SJCRH30 (cell line): Measurements from ENCODE around the gene SERHL2. TPM values are rescaled to one million over a fixed set of nuclear protein-coding genes. Genes with fewer than 3 reads are reported as not detected.
A peak's percentile ranks its signal among the peaks of the same experiment; 100 is the strongest.
"Not testable (repeated sequence)": the region's sequence is repeated elsewhere in the genome, so short reads cannot be mapped to it uniquely, and the experiment has no call there.

Source experiments
- DNase-seq, 2 experiments: peaks; one replicate each; pipeline ENCODE4 v3.0.0-alpha.2; 2015 to 2020
- H3K27ac ChIP-seq: fragments of 250-450 bp; sonication (Bioruptor Pico); 2 replicates; pipeline ENCODE4 v1.5.1; 2020; ENCODE audit warnings: mild to moderate bottlenecking, moderate library complexity
- H3K27me3 ChIP-seq: fragments of 250-450 bp; sonication (Bioruptor Pico); 2 replicates; pipeline ENCODE4 v1.5.1; 2020; ENCODE audit warnings: mild to moderate bottlenecking, moderate library complexity
- H3K36me3 ChIP-seq: fragments of 250-450 bp; sonication (Bioruptor Pico); 2 replicates; pipeline ENCODE4 v1.5.1; 2020; ENCODE audit warnings: mild to moderate bottlenecking, moderate library complexity
- H3K4me1 ChIP-seq: fragments of 250-450 bp; sonication (Bioruptor Pico); 2 replicates; pipeline ENCODE4 v1.5.1; 2020; ENCODE audit warnings: mild to moderate bottlenecking, moderate library complexity
- H3K4me3 ChIP-seq: fragments of 250-450 bp; sonication (Bioruptor Pico); 2 replicates; pipeline ENCODE4 v1.5.1; 2020; ENCODE audit warnings: mild to moderate bottlenecking, moderate library complexity
- H3K9me3 ChIP-seq: fragments of 250-450 bp; sonication (Bioruptor Pico); replicated peaks from 2 replicates; pipeline ENCODE4 v1.5.1; 2020; ENCODE audit warnings: mild to moderate bottlenecking, moderate library complexity
- total RNA-seq: library from RNA; depleted of rRNA; stranded (reverse); fragments of >200 nt; shearing (Covaris generic); gene quantifications from 2 replicates; pipeline ENCODE4 v1.2.3, GENCODE V29; 2014

SERHL2 gene
- total RNA-seq, 1 experiment from 2014 or later: 6.9 TPM

DNA sequence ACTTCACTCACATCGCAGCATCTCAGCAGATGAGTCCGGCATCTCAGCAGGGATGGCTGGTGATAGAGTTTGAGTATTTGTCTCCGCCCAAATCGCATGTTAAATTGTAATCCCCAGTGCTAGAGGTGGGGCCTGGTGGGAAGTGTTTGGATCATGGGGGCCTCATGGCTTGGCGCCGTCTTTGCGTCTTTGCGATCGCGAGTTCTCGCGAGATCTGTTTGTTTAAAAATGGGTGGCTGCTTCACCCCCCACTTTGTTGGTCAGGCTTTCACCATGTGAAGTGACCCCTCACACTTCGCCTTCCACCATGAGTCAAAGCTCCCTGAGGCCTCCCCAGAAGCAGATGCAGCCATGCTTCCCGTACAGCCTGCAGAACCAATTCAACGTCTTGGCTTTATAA is 31.2 kb upstream of the SERHL2 start:
- H3K9me3 ChIP-seq: no peaks in the 10 kb centered on the region
- no peak for DNase-seq

GRCh38 chr22:42528591-42529307 is 25.0 kb upstream of the SERHL2 start:
- Histone ChIP-seq H3K27me3 (peaks cover 4% of the 10 kb centered on the region; the same call in 1 of the 2 replicates), H3K9me3 (no peaks in the 10 kb centered on the region), H3K36me3 (no peaks in the 10 kb centered on the region), H3K4me3 (no peak overlapping the region), H3K27ac (no peak overlapping the region), H3K4me1 (0 out of 2 replicates have a peak, but pooled peaks cover 4% of the 10 kb centered on the region)
- no peak for DNase-seq

More for the DNA sequence above, 31.2 kb upstream of the SERHL2 start:
- Histone ChIP-seq H3K27me3 (no peaks in the 10 kb centered on the region), H3K4me1 (peaks cover 13% of the 10 kb centered on the region; the same call in 1 of the 2 replicates), H3K36me3 (peaks cover 3% of the 10 kb centered on the region; the same call in 1 of the 2 replicates), H3K27ac (no peak overlapping the region), H3K4me3 (no peak overlapping the region)

DNA sequence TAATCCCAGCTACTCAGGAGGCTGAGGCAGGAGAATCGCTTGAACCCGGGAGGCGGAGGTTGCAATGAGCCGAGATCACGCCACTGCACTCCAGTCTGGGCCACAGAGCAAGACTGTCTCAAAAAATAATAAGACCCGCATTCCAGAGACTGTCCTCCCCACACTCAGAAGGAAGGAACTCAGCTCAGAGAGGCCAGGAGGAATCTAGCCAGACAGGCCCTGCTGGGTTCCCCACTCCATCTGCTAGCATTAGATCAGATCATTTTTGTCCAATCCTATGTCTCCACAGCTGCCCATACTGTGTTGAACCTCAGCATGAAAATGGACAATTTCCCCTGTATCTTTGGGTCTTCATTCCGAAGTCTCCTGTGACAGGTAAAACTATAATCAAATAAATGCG is 24.3 kb upstream of the SERHL2 start:
- H3K27ac ChIP-seq, H3K36me3 ChIP-seq, DNase-seq, H3K9me3 ChIP-seq, H3K27me3 ChIP-seq, H3K4me1 ChIP-seq, H3K4me3 ChIP-seq: not testable (repeated sequence)

- H3K27ac ChIP-seq, H3K27me3 ChIP-seq, H3K4me3 ChIP-seq, DNase-seq, H3K4me1 ChIP-seq, H3K9me3 ChIP-seq, H3K36me3 ChIP-seq: not testable (repeated sequence)
Observed at GRCh38 chr22:42531401-42532084, 22.2 kb upstream of the SERHL2 start.

GRCh38 chr22:42533638-42533977 is 20.1 kb upstream of the SERHL2 start:
- Histone ChIP-seq H3K27me3 (no peaks in the 10 kb centered on the region), H3K4me3 (no peak overlapping the region)
- DNase-seq: no peak

GRCh38 chr22:42535082-42535731 is 18.5 kb upstream of the SERHL2 start:
- DNase-seq, H3K27ac ChIP-seq, H3K36me3 ChIP-seq, H3K27me3 ChIP-seq, H3K4me3 ChIP-seq, H3K9me3 ChIP-seq: not testable (repeated sequence)
- H3K4me1 ChIP-seq: peaks cover 11% of the 10 kb centered on the region

More at GRCh38 chr22:42533638-42533977, 20.1 kb upstream of the SERHL2 start:
- H3K4me1 ChIP-seq: peaks cover 11% of the 10 kb centered on the region
- no peaks in the 10 kb centered on the region for H3K9me3 ChIP-seq
- no peak overlapping the region for H3K27ac ChIP-seq
- no peaks in the 10 kb centered on the region for H3K36me3 ChIP-seq

GRCh38 chr22:42536166-42536565 is 17.6 kb upstream of the SERHL2 start:
- peaks cover 11% of the 10 kb centered on the region for H3K4me1 ChIP-seq
- no peaks in the 10 kb centered on the region for H3K36me3 ChIP-seq
- DNase-seq: no peak
- no peak overlapping the region for H3K27ac ChIP-seq
- no peak overlapping the region for H3K4me3 ChIP-seq
- H3K27me3 ChIP-seq: no peaks in the 10 kb centered on the region
- H3K9me3 ChIP-seq: no peaks in the 10 kb centered on the region

DNA sequence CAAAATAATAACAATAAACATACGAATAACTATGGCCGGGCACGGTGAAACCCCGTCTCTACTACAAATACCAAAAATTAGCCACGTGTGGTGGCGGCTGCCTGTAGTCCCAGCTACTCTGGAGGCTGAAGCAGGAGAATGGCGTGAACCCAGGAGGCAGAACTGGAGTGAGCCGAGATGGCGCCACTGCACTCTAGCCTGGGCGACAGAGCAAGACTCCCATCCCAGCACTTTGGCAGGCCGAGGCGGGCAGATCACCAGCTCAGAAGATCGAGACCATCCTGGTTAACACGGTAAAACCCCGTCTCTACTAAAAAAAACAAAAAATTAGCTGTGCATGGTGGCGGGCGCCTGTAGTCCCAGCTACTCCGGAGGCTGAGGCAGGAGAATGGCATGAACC is 17.1 kb upstream of the SERHL2 start:
- not testable (repeated sequence) for H3K27me3 ChIP-seq, H3K4me3 ChIP-seq, DNase-seq, H3K9me3 ChIP-seq, H3K36me3 ChIP-seq, H3K27ac ChIP-seq
- peaks cover 11% of the 10 kb centered on the region for H3K4me1 ChIP-seq

- peak overlapping the region; percentile 37 for H3K27ac ChIP-seq
- DNase-seq: peak; percentile 44 to 48
Observed at GRCh38 chr22:42537199-42537831, 16.4 kb upstream of the SERHL2 start.

DNA sequence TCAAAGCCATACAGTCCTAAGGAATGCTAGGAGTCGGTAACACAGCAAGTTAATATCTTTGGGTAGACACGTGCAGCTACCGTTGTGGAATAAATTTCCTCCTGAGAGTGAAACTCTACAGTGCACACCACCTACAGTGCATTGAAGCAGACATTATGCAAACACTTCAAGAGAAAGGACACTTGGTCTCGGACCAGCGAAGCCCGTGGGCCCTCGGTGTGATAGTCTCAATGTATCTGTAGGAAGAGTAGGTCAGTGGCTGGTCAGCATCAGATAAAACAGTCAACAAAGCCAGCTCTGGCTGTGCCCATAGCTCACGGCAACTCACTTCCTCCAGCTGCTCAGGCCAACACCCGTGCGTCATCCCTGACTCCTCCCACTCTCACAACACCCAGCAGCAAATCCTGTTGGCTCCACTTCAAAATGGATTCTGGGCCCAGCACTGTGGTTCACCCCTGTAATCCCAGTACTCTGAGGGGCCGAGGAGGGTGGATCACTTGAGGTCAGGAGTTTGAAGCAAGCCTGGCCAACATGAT is 14.5 kb upstream of the SERHL2 start:
- not testable (repeated sequence) for H3K27me3 ChIP-seq, H3K9me3 ChIP-seq, DNase-seq, H3K4me1 ChIP-seq, H3K27ac ChIP-seq, H3K36me3 ChIP-seq, H3K4me3 ChIP-seq

More at GRCh38 chr22:42537199-42537831, 16.4 kb upstream of the SERHL2 start:
- H3K9me3 ChIP-seq, H3K27me3 ChIP-seq, H3K36me3 ChIP-seq: not testable (repeated sequence)
- H3K4me3 ChIP-seq: peak overlapping the region; percentile 31
- peaks cover 11% of the 10 kb centered on the region for H3K4me1 ChIP-seq

GRCh38 chr22:42544686-42545085 is 9.1 kb upstream of the SERHL2 start:
- no peaks in the 10 kb centered on the region for H3K36me3 ChIP-seq
- no peaks in the 10 kb centered on the region for H3K9me3 ChIP-seq
- no peak for DNase-seq
- H3K27me3 ChIP-seq: no peaks in the 10 kb centered on the region
- H3K27ac ChIP-seq: no peak overlapping the region
- H3K4me1 ChIP-seq: no peaks in the 10 kb centered on the region; the same call in 1 of the 2 replicates
- H3K4me3 ChIP-seq: no peak overlapping the region

DNA sequence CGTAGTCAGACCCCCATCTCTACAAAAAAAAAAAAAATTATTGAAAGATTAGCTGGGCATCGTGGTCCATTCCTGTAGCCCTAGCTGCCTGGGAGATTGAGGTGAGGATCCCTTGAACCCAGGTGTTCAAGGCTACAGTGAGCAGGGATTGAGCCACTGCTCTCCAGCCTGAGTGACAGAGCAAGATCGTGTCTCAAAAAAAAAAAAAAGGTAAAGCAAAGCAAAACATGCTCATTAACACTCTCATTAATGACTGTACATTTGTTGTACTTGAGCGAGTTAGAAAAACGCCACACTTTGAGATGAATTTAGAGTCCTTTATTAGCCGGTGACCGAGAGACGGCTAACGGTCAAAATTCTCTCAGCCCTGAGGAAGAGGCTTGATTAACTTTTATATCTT is 6.2 kb upstream of the SERHL2 start:
- Histone ChIP-seq H3K4me1 (no peaks in the 10 kb centered on the region), H3K9me3 (no peaks in the 10 kb centered on the region), H3K27me3 (no peaks in the 10 kb centered on the region), H3K27ac (no peak overlapping the region), H3K4me3 (no peak overlapping the region), H3K36me3 (no peaks in the 10 kb centered on the region)
- DNase-seq: no peak

DNA sequence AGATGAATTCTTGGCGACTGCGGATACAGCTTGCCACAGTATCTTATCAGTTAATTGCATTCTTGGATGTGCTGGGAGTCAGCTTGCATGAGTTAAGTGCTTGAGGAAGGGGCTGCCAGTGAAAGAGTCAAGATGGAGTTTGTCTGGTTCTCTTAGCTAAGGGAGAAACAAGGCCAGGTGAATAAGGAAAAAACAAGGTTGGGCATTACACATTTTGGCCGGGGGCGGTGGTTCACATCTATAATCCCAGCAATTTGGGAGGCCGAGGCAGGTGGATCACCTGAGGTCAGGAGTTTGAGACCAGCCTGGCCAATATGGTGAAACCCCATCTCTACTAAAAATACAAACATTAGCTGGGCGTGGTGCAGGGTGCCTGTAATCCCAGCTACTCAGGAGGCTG is 5.6 kb upstream of the SERHL2 start:
- H3K9me3 ChIP-seq, H3K4me3 ChIP-seq: not testable (repeated sequence)

DNA sequence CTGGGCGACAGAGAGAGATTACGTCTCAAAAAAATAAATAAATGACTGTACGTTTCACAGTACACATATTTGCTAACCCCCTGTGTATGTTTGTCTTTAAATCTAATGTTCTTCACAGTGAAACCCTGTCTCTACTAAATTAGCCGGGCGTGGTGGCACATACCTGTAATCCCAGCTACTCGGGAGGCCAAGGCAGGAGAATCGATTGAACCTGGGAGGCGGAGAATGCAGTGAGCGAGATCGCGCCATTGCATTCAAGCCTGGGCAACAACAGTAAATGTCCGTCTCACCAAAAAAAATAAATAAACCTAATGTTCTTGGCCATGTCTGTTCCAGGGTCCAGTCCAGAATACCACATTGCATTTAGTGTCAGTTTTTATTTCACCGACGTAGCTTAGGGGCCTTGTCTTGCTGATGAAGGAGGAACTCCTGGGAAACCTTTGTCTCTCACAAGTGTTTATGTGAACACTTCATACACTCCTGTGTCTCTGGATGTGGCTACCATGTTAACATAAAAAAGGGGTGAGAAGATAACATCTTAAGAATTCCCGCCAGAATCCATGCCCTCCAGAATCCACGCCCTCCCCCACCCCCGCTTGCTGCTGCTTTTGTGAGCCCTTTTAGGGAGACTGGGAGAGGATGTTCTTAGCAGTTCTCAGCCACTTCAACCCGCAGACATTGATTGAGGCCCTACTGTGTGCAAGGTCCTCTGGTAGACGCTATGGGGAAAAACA is 5.0 kb upstream of the SERHL2 start:
- Histone ChIP-seq H3K4me3 (no peak overlapping the region), H3K4me1 (no peaks in the 10 kb centered on the region), H3K27ac (no peak overlapping the region), H3K27me3 (no peaks in the 10 kb centered on the region), H3K36me3 (no peaks in the 10 kb centered on the region), H3K9me3 (no peaks in the 10 kb centered on the region)
- no peak for DNase-seq

More for the DNA sequence above, 5.6 kb upstream of the SERHL2 start:
- DNase-seq, H3K27ac ChIP-seq, H3K27me3 ChIP-seq, H3K36me3 ChIP-seq, H3K4me1 ChIP-seq: not testable (repeated sequence)
